ENCODE measurements around the gene ARMC2.

The ARMC2 gene

DNA sequence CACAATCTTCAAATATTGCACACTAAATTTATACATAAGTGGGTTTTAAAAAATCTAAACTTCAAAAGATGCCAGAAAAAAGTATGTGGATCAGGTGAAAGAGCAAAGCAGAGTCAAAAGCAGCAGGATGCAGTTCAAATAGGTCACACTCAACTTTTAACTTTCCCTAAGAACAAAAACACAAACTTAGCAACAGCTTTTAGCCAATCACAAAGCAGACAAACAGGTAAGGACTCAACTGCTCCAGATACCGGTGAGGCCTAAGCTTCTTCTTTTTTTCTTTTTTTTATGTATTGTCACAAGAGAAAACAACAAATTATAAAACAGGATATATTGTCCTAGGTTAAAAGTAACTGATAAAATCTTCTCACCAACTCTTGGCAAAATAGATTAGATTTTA is 171.7 kb downstream of the ARMC2 start:
- DNase-seq (ENCODE audit: low spot score), result no peak

DNA sequence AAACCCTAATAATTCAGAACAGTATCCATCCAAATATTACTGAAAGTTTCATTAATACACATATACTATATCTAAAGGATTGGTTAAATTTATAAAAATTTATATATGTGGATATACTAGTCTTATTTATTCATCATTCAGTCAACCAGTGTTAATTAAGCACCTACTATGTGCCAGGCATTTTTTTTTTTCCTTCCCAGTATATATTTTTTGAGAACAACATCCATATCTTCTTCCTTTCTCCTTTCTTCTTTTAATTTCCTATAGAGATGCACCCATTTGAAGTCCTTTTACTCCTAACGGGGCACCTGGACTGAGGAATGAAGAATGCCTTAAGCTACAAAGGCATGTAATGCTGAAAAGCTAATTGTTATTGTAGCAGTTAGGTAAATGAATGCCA is 173.6 kb downstream of the ARMC2 start:
- no peak for DNase-seq (ENCODE audit: low spot score)

GRCh38 chr6:109023356-109023925 is 175.2 kb downstream of the ARMC2 start:
- DNase-seq (ENCODE audit: low spot score), result no peak
